HTR-8/SVneo (cell line): ENCODE results near the gene PTBP3.
"Not testable (repeated sequence)": the region's sequence is repeated elsewhere in the genome, so short reads cannot be mapped to it uniquely, and the experiment has no call there.

Experiments used
- DNase-seq: peaks from one replicate; pipeline ENCODE4 v3.0.0; 2011; ENCODE audit warnings: low spot score, mixed read lengths; ENCODE audit not compliant: insufficient read length
- FAIRE-seq: peaks from 2 replicates; lab custom pipeline; 2011; peaks lifted over from hg19 to GRCh38; lab: Jason Lieb, UNC

Gene PTBP3

DNA sequence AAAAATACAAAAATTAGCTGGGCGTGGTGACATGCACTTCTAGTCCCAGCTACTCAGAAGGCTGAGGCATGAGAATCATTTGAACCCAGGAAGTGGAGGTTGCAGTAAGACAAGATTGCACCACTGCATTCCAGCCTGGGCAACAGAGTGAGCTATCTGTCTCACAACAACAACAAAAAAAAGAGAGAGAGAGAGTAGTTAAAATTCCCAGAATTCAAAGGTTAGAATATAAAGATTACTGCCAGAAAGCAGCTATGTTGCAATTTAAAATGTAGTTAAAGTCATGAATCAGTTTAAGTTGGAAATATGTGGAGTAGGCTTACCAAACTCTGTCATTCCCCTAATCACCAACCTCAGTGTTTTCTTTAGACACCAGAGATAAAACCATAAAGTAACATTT is 99.7 kb downstream of the PTBP3 start:
- no peak for FAIRE-seq

DNA sequence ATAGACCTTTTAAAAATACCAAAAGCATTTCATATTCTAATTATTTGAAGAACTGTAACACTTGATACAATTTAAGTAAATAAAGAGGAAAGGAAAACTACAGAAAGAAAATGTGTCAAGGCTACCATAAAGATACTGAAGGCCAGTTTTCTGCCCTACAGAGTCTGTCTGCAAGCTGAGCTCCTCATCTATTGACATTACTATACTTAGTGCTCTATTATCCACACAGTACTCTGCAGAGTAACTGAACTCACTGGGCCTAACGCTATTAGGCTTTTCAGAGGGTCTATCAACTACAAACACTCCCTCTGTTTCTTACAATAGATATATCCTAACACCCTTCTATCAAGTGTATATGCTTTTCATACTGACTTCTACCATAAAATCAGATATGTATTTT is 101.2 kb downstream of the PTBP3 start:
- FAIRE-seq (no peak), DNase-seq (no peak)

More for the DNA sequence above, 99.7 kb downstream of the PTBP3 start:
- DNase-seq = no peak

DNA sequence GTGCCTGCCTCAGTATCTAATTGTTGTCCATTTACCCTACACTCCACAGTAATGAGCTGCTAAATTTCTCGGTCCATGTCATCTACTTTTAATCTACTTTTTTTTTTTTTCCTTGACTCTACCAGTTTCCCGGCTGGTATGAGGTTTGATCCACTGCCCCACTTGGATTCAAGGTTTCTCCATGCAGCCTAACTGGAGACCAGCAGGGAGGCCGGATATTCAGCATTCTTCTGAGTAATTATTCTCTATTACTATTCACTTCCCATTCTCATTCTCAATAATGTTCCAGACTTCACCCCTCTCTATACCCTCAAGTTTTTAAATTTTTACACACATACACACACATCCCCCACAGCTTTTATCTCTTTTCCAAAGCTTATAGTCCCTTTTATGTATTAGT is 107.3 kb downstream of the PTBP3 start:
- DNase-seq (no peak), FAIRE-seq (no peak)

DNA sequence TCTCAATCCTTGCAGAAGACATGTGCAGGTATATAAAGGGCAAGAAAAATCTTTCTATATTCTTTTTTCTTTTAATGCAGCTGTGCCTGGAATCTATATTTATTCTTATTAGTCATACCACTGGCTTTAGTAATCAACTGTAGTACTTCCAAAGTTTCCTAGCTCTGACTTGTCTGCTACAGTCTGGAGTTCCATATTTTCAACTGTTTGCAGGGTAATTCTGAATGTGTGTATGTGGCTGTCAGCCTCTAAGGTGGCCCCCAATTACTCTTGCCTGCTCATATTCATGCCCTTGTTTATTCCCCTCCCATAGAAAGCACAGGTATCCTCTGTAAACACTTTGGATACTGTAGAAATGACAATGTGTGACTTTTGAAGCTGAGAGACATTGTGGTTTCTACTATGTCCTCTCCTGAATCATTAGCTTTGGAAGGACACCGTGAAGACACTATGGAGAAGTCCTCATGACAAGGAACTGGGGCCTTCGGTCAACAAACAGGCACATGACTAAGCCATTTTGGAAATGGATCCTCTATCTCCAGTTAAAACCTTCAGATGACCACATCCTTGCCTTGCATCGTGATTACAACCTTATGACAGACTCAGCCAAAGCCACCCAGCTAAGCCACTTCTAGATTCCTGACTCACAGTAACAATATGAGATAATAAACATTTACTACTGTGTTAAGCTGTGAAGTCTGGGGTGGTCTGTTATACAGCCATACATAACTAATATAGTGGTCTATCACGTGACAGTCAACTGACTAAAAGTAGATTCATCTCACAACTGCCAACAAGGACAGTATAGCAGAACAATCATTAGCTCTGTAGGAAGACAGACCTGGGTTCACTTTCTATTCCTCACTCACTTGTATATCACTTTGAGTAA is 108.8 kb downstream of the PTBP3 start:
- DNase-seq (no peak), FAIRE-seq (no peak)

DNA sequence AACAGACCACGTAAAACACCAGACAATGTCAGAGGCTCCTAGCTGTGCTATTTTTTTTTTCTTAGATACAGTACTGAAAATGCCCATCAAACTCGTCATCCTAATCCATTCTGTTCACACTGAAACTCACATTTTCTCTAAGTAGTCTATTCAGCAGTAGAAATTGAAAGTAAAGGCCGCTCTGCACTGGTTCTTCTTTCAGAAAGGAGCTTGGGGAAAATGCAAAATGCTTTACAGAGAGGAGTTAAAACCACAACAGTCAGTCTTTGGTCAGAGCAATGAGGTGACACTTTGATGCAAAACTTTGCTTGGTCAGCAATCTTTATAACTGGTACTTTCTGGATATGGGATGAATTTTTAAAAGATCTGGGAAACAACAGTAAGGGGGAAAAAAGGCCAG is 114.5 kb downstream of the PTBP3 start:
- FAIRE-seq (no peak), DNase-seq (no peak)

DNA sequence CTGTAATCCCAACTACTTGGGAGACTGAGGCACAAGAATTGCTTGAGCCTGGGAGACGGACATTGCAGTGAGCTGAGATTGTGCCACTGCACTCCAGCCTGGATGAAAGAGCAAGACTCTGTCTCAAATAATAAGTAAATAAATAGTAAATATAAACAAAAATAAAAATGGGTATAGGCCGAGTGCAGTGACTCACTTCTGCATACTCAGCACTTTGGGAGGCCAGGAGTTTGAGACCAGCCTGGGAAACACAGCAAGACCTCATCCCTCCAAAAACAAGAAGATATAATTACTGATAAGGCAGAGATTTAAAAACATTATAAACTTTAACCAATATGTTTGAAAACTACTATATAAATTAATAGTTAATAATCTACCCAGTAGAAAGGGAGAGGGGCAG is 120.5 kb downstream of the PTBP3 start:
- DNase-seq = no peak
- FAIRE-seq = no peak

DNA sequence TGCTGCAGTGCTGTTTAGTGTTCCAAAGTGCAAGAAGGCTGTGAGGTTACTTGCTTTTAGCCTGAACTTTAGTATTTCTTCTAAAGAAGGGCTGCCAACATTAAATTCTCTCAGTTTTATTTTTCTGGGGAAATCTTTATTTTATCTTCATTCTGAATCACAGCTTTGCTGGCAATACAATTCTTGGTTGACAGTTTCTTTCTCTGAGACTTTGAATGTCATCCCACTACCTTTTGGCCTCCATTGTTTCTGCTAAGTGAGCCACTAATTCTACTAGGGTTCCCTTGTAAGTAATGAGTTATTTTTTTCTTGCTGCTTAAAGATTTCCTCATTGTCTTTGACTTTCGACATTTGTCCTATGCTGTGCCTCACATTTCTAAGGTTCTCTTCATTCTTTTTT is 126.0 kb downstream of the PTBP3 start:
- no peak for FAIRE-seq
- no peak for DNase-seq

DNA sequence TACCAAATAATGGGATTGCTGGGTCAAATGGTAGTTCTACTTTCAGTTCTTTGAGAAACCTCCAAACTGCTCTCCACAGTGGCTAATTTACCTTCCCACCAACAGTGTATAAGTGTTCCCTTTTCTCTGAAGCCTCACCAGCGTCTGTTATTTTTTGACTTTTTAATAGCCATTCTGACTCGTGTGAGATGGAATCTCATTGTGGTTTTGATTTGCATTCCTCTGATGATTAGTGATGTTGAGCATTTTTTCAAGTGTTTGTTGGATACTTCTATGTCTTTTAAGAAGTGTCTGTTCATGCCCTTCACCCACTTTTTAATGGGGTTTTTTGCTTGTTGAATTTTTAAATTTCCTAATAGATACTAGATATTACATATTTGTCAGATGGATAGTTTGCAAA is 129.9 kb downstream of the PTBP3 start:
- DNase-seq (no peak), FAIRE-seq (no peak)

DNA sequence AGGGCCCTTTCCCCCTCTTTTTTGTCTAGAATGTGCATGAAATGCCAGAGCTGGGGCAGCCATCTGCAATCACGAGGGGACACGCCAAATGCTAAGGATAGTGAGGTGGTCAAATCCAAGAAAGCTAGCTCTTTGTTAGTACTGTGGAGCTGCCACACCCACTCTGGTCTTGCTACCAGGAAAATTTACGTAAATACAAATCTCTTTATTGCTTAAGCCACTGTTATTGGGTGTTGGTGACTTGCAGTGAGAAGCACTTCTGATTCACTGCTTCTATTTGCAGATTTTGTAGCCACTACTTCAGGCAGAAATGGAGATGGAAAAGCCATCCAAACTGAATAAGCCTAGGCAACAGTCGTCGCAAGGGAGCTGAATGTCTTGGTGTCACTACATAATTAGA is 132.7 kb downstream of the PTBP3 start:
- FAIRE-seq (no peak), DNase-seq (no peak)

DNA sequence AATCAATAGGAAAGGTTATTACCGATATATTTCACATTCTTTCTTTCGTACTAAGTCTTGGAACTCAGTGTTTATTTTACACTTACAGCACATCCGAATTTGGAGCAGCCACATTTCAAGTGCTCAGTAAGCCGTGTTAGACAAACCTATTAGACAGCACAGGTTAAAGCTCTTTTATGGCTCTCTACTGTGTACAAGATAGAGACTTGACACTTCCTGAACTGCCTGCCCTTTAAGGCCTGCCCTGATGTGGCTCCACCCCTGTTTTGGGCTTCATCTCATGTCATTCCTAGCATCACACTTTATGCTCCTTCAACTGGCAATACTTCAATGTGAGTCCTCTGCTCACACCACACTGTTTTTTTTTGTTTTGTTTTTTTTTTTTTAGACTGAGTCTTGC is 134.8 kb downstream of the PTBP3 start:
- DNase-seq = no peak
- FAIRE-seq = no peak

DNA sequence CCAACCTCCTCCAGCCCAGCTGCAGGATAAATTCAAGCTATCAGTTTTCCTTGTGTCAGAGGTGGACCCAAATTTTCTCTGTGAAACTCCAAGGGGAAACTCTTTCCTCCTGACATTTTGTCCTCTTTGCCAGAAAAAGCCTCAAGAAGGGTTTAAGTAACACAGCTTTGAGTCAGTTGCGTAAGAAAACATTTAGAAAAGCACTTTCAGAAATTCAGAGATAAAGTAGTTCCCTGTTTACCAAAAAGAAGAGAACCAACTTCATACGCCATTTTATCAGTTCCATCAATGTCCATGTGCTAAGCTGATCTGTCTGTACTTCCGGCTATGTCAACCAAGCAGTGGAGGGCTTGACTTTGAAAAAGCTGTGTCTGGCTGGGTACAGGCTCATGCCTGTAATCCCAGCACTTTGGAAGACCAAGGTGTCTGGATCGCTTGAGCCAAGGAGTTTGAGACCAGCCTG is 138.4 kb downstream of the PTBP3 start:
- FAIRE-seq (no peak), DNase-seq (no peak)

DNA sequence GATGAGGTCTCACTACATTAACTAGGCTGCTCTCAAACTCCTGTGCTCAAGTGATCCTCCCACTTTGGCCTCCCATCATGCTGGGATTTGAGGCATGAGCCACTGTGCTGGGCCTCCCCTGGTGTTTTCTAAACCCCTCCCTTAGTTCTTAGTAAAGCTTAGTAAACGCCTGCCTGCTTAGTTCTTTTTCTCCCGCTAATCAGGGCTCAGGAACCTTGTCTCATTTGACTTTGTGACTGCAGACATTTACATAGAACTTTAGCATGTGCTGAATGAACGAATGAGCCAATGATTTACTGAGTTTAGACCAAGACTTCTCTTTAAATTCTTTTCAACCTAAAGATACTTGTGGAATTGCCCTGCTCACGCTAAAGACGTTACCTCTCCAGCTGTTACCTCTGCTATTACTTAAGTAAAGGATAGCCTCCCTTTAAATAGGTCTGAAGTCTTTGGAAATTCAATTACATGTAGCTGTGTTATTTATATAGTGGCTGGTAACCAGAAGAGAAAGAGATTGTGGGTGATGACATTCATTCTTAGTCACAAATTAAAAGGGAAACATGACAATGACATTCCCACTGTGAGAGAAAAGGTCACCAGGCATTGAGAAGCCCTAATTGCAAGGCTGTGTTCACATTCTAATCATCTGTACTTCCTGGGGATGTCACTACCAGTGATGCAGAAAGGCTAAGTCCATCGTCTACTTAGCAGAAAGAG is 139.7 kb downstream of the PTBP3 start:
- FAIRE-seq = no peak
- no peak for DNase-seq

DNA sequence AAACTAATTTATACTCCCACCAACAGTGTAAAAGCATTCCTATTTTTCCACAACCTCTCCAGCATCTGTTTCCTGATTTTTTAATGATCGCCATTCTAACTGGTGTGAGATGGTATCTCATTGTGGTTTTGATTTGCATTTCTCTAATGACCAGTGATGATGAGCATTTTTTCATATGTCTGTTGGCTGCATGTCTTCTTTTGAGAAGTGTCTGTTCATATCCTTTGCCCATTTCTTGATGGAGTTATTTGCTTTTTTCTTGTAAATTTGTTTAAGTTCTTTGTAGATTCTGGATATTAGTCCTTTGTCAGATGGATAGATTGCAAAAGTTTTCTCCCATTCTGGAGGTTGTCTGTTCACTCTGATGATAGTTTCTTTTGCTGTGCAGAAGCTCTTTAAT is 143.1 kb downstream of the PTBP3 start:
- not testable (repeated sequence) for DNase-seq, FAIRE-seq

DNA sequence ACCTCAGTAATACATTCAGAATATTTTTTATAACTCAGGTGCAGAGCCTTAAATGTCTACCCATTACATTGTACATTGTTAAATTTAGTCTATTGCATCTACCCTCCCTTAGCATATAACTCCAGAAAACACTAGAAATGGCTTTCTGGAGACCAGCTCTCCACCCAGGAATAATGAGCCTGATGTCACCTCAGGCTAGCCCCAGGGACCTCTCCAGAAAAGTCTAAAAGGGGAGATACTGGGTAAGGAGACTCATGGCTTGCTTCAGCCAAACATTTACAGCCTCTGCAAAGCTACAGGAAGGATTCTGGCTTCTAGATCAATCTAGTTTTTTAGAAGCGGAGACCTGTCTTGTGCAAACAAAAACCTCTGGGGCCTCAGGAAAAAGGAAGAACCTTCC is 144.5 kb downstream of the PTBP3 start:
- DNase-seq (no peak), FAIRE-seq (no peak)

DNA sequence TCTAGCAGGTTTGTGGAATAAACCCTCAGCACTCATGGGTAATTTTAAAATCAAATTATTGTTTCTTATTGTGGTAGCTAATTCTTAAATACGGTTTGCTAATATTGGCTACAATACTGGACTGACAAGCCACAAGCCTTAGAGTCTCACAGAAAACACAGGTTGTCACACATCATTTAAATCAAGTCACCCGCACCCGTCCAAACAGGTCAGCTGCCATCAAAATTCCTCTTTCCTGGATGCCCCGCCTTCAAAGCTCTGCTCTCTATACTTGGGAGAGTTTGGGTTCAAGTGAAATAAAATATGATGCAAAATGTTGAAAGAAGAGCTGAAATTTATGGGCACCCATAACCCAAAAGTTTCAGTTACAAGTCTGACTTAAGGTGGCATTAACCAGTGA is 146.0 kb downstream of the PTBP3 start:
- FAIRE-seq = no peak

DNA sequence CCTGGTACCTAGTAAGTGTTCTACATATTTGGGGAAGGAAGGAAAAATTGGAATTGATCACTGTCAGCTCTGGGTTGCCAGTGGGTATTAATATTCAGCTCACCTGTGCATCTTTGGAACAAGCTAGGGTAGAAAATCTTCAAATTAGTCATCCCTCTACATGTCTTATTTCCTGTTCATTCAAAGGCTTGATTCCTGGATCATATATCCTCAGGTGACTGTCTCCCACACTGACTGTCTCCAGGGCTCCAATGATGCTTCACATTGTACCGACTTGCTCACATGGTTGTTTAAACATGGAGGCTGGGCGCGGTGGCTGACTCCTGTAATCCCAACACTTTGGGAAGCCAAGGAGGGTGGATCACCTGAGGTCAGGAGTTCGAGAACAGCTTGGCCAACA is 146.7 kb downstream of the PTBP3 start:
- DNase-seq (no peak), FAIRE-seq (no peak)

More for the DNA sequence above, 146.0 kb downstream of the PTBP3 start:
- DNase-seq = no peak

DNA sequence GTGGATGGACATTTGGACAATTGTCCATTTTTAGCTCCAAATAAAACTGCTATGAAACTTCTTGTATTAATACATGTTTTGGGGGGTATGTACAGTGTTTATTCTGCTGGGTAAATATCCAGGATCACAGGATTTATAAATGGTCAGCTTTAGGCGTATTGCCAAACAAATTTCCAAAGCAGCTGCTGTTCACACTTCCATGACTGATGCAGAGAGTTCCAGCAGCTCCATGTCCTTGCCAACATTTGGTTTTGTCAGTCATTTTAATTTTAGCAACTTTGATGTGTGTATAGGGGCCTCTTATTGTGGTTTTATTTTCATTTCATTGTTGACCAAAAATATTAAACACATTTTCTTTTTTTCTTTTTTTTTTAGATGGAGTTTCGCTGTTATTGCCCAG is 148.5 kb downstream of the PTBP3 start:
- FAIRE-seq = no peak

DNA sequence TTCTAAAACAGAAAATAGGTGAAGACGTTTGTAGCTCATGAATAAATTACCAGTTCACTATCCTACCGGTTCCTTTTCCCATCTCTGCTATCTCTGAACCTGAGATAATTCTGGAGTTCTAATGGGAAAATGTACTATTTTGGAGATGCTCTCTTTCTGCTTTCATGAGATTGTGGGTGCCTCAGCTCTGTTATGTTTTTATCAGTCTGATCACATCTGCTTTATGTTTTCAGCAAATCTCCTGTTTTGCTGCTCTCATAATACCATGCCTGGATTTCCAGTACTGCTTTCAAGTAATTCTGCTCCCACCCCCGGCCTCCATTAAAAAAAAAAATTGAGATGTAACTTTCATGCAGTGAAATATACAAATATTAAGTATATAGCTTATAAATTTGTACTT is 149.2 kb downstream of the PTBP3 start:
- no peak for DNase-seq
- no peak for FAIRE-seq

More for the DNA sequence above, 148.5 kb downstream of the PTBP3 start:
- DNase-seq = no peak

DNA sequence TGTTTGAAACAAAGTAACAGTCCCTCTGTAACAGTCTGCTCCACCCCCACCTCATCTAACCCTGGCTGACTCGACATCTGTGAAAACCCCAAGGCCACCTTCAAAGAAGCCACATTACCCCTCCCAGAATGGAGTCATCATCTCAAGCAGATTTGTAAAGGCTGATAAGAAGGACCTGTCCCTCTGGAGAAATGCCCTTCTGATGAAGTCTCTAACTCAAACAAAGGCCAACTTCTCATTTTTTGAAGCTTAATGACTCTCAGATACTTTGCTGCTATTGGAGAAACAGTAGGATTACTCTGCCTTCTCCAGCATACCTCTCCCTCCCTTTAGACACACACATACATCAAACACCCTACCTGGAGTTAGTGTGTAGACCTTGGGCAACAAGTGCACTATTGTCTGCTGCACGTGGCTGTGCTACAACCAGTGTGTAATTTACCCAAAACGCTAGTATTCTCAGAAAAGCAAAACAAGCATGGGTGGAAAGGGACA is 153.0 kb downstream of the PTBP3 start:
- FAIRE-seq (no peak), DNase-seq (no peak)

DNA sequence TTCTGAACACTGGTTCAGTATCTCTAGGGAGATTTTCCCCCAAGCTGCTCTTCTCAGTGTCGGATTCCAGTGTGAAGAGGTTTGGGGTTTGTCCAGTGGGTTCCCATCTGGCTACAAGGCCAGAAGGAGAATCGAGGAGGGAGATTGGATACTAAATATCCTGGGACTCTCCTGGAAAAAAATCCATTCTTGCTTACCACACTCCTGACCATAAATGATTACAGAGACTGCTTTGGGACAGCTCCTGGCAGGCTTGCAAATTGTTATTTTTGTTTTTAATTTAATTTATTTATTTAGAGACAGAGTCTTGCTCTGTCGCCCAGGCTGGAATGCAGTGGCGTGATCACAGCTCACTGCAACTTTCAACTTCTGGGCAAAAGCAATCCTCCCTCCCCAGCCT is 153.6 kb downstream of the PTBP3 start:
- no peak for FAIRE-seq
- no peak for DNase-seq

DNA sequence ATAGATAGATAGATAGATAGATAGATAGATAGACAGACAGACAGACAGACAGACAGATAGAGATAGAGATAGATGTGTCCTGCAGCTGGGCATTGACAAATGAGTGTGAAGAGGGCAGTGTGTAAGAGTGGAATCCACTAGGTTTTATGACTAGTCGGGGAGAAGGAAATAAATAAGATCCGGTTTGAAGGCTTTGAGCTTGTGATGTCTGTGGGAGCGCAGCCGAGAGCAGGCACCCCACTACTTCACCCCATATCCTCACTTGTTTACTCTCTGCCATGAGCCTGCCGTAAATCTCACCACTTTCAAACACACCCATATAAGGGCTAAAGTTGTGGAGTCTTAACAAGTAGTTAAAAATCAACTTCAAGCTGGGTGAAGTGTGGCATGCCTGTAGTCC is 156.9 kb downstream of the PTBP3 start:
- FAIRE-seq (no peak), DNase-seq (no peak)
